T-helper 1 cell treated with Interleukin-12 subunit alpha and Interleukin-12 subunit beta and Interleukin-4 antibody, amounts not matched to agents 30 μg/mL and 1 μg/mL, for 36 hours (primary cell): Measurements from ENCODE around the gene CFAP20DC.
"Not testable (repeated sequence)": the region's sequence is repeated elsewhere in the genome, so short reads cannot be mapped to it uniquely, and the experiment has no call there.

Experiments used
- H3K27ac Mint-ChIP-seq: one replicate; pipeline ENCODE4 v1.8.0; 2021; ENCODE audit warnings: mild to moderate bottlenecking, mixed read lengths
- H3K27me3 Mint-ChIP-seq: one replicate; pipeline ENCODE4 v1.8.0; 2021; ENCODE audit warnings: low read depth, mixed read lengths
- H3K36me3 Mint-ChIP-seq: one replicate; pipeline ENCODE4 v1.8.0; 2021; ENCODE audit warnings: low read depth, mixed read lengths
- H3K4me1 Mint-ChIP-seq: one replicate; pipeline ENCODE4 v1.8.0; 2021; ENCODE audit warnings: low read depth, mixed read lengths
- H3K4me3 Mint-ChIP-seq: one replicate; pipeline ENCODE4 v1.8.0; 2021; ENCODE audit warnings: mild to moderate bottlenecking, moderate library complexity, mixed read lengths
- H3K9me3 Mint-ChIP-seq: one replicate; pipeline ENCODE4 v1.8.0; 2021; ENCODE audit warnings: mixed read lengths

The CFAP20DC gene

DNA sequence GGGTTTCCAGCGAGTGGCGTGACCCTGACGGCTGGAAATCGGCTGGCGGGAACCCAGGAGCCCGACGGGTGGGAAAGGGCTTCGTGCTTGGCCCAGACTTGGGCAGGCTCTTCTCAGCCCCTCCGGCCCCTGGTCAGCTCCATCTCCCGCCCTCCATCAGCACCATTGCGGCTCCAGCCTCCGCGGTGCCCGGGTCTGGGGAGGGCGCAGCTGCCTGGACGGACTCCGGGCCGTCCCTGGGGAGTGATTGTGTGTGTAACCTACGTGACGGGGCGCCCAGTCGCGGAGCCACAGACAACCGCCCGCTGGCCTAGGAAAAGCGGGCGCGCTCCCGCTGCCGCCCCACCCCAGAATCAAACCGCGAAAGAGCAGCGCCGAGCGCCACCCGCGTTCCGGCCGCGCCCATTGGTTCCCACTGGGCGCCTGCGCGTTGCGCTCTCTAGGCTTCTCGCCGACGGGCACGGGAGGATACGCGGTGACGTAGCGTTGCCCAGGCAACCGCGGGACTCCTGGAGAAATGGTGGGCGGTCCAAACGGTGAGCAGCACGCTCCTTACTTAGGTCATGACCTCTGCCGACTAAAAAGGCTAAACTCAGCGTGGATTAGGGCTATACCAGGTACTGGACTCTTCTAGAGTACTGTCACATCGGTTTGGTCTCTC, at the start of gene CFAP20DC:
TSS of gene CFAP20DC (minus strand) at position 355 of the 661 bp plus-strand sequence. CDS start 394 bp downstream, outside the sequence.
- Mint-ChIP-seq H3K9me3 (no peaks in the 10 kb centered on the region), H3K27me3 (peaks cover 10% of the 10 kb centered on the region), H3K36me3 (no peaks in the 10 kb centered on the region), H3K27ac (peak within 1 kb of the TSS; percentile 62), H3K4me1 (peaks cover 11% of the 10 kb centered on the region), H3K4me3 (peak within 1 kb of the TSS; percentile 70)

- H3K4me3 Mint-ChIP-seq = not testable (repeated sequence)
Observed at GRCh38 chr3:59098516-59098915, 48.7 kb upstream of the CFAP20DC start.

GRCh38 chr3:59094446-59094845, 44.6 kb upstream of the CFAP20DC start:
- peaks cover 7% of the 10 kb centered on the region for H3K9me3 Mint-ChIP-seq
- no peaks in the 10 kb centered on the region for H3K4me1 Mint-ChIP-seq
- H3K27me3 Mint-ChIP-seq = no peaks in the 10 kb centered on the region

More at GRCh38 chr3:59098516-59098915, 48.7 kb upstream of the CFAP20DC start:
- H3K27ac Mint-ChIP-seq, H3K27me3 Mint-ChIP-seq, H3K9me3 Mint-ChIP-seq, H3K4me1 Mint-ChIP-seq, H3K36me3 Mint-ChIP-seq: not testable (repeated sequence)

GRCh38 chr3:59093521-59093920, 43.7 kb upstream of the CFAP20DC start:
- H3K4me3 Mint-ChIP-seq = no peak overlapping the region
- H3K27me3 Mint-ChIP-seq = no peaks in the 10 kb centered on the region
- no peaks in the 10 kb centered on the region for H3K4me1 Mint-ChIP-seq
- no peaks in the 10 kb centered on the region for H3K36me3 Mint-ChIP-seq
- peaks cover 7% of the 10 kb centered on the region for H3K9me3 Mint-ChIP-seq
- H3K27ac Mint-ChIP-seq = no peak overlapping the region

More at GRCh38 chr3:59094446-59094845, 44.6 kb upstream of the CFAP20DC start:
- no peak overlapping the region for H3K4me3 Mint-ChIP-seq
- H3K36me3 Mint-ChIP-seq = no peaks in the 10 kb centered on the region
- H3K27ac Mint-ChIP-seq = no peak overlapping the region

DNA sequence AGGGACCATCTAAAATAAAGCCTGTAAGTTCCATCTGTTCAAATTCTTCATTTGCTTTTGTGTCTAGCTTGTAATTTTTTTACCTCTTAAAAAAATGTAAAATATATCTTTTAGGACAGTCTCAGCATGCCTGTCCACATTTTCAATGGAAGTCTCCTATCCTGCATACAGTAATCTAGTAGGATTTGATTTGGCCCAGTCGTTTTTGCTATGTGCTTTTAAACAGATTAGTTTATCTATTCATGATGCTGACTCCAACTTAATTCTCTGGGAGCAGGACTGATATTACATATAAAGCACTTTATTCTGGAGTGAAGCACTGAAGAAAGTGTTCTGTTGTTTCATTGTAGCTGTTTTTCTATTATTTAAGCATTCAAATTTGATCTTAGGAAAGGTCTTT, 38.9 kb upstream of the CFAP20DC start:
- Mint-ChIP-seq H3K27me3 (no peaks in the 10 kb centered on the region), H3K4me3 (no peak overlapping the region)

DNA sequence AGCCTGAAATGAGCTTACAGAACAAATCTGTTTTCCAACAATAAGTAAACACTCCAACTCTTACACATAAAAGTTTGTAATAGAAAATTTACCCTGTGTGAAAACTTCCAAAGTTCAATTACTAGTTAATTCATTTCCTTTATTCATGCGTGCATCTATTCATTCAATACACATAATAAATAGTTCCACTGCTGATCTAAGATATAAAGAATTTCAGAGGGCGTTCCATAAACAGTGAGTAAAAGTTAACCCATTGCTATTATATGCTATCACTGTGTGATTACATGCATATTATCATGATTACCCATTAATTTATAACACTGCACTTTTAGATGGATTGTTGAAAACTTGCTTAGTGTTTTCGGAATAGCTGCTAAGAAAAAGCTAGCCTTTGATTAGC, 36.2 kb upstream of the CFAP20DC start:
- no peaks in the 10 kb centered on the region for H3K36me3 Mint-ChIP-seq
- H3K4me3 Mint-ChIP-seq = no peak overlapping the region
- H3K27ac Mint-ChIP-seq = no peak overlapping the region
- H3K9me3 Mint-ChIP-seq = no peaks in the 10 kb centered on the region
- peaks cover 9% of the 10 kb centered on the region for H3K27me3 Mint-ChIP-seq
- H3K4me1 Mint-ChIP-seq = no peaks in the 10 kb centered on the region

More for the DNA sequence above, 38.9 kb upstream of the CFAP20DC start:
- Mint-ChIP-seq H3K27ac (no peak overlapping the region), H3K36me3 (no peaks in the 10 kb centered on the region), H3K9me3 (no peaks in the 10 kb centered on the region), H3K4me1 (no peaks in the 10 kb centered on the region)

GRCh38 chr3:59084583-59084982, 34.8 kb upstream of the CFAP20DC start:
- no peaks in the 10 kb centered on the region for H3K36me3 Mint-ChIP-seq
- H3K4me3 Mint-ChIP-seq = no peak overlapping the region
- no peaks in the 10 kb centered on the region for H3K4me1 Mint-ChIP-seq
- no peaks in the 10 kb centered on the region for H3K9me3 Mint-ChIP-seq
- no peak overlapping the region for H3K27ac Mint-ChIP-seq
- H3K27me3 Mint-ChIP-seq = peaks cover 15% of the 10 kb centered on the region

DNA sequence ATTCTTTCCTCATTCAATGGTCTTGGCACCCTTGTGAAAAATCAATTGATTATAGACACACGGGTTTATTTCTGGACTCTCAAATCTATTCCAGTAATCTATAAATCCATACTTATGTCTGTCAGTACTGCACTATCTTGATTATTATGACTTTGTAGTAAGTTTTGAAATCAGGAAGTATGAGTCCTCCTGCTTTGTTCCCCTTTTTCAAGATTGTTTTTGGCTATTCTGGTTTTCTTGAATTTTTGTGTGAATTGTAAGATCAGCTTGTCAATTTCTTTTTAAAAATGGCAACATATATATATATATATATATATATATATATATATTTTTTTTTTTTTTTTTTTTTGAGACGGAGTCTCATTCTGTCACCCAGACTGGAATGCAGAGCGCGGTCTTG, 32.3 kb upstream of the CFAP20DC start:
- Mint-ChIP-seq H3K27me3 (peaks cover 19% of the 10 kb centered on the region), H3K4me1 (no peaks in the 10 kb centered on the region), H3K9me3 (no peaks in the 10 kb centered on the region), H3K36me3 (no peaks in the 10 kb centered on the region), H3K27ac (no peak overlapping the region), H3K4me3 (no peak overlapping the region)

DNA sequence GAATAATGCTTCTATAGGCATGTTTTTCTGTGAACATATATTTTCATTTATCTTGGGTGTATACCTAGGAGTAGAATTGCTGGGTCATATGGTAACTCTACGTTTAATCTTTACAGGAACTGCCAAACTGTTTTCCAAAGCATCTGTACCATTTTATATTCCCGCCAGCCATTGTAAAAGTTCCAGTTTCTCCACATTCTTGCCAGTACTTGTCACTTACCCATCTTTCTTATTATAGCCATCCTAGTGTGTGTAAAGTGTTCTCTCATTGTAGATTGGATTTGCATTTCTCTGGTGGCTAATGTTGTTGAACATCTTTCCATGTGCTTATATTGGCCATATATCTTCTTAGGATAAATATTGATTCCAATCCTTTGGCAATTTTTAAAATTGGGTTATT, 31.2 kb upstream of the CFAP20DC start:
- Mint-ChIP-seq H3K27me3 (peaks cover 19% of the 10 kb centered on the region), H3K4me3 (no peak overlapping the region), H3K27ac (no peak overlapping the region), H3K4me1 (no peaks in the 10 kb centered on the region), H3K9me3 (no peaks in the 10 kb centered on the region), H3K36me3 (no peaks in the 10 kb centered on the region)

DNA sequence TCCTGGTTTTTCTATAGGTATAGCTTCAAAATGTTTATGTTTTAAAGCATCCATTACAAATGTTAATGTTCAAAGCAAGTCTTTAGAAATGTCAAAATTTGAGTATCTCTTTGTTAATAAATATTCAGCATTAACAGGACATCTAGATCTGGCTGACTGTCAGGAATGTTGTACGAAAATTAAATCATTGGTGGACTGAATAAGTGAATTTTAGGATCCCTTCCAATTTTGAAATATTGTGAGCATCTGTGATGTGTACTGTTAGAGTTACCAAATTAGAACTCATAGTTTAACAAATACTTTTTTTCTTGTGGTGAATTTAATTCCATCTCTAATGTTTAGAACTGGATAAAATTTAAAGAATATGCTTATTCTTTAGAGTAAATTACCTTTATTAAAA, 30.1 kb upstream of the CFAP20DC start:
- Mint-ChIP-seq H3K4me3 (no peak overlapping the region), H3K4me1 (no peaks in the 10 kb centered on the region), H3K36me3 (no peaks in the 10 kb centered on the region), H3K27me3 (peaks cover 20% of the 10 kb centered on the region), H3K9me3 (no peaks in the 10 kb centered on the region), H3K27ac (no peak overlapping the region)

DNA sequence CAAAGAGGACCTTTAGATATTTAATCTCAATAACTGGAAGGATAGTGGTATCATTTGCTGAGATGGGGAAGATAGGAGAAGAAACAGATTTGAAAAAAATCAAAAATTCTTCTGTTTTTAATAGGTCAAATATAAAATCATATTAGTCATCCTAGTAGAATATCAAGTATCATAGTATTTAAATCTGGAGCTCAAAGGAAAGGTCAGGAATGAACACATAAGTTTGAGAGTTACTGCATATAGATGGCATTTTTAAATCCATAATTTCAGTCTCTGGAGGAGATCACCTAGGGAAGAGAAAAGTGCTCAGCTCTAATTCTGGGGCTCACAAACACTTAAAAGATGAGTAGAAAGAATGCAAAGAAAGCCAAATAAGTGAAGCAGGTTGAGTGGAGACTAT, 24.9 kb upstream of the CFAP20DC start:
- no peak overlapping the region for H3K4me3 Mint-ChIP-seq
- no peak overlapping the region for H3K27ac Mint-ChIP-seq
- H3K4me1 Mint-ChIP-seq = peaks cover 4% of the 10 kb centered on the region
- no peaks in the 10 kb centered on the region for H3K9me3 Mint-ChIP-seq
- H3K27me3 Mint-ChIP-seq = peaks cover 41% of the 10 kb centered on the region
- H3K36me3 Mint-ChIP-seq = no peaks in the 10 kb centered on the region

- H3K4me3 Mint-ChIP-seq = no peak overlapping the region
Observed at GRCh38 chr3:59072681-59073080, 22.9 kb upstream of the CFAP20DC start.

GRCh38 chr3:59069838-59070237, 20.0 kb upstream of the CFAP20DC start:
- H3K27me3 Mint-ChIP-seq = peaks cover 42% of the 10 kb centered on the region
- no peaks in the 10 kb centered on the region for H3K9me3 Mint-ChIP-seq
- H3K4me3 Mint-ChIP-seq = no peak overlapping the region
- H3K36me3 Mint-ChIP-seq = no peaks in the 10 kb centered on the region
- peaks cover 7% of the 10 kb centered on the region for H3K4me1 Mint-ChIP-seq
- H3K27ac Mint-ChIP-seq = no peak overlapping the region

More at GRCh38 chr3:59072681-59073080, 22.9 kb upstream of the CFAP20DC start:
- Mint-ChIP-seq H3K27me3 (peaks cover 45% of the 10 kb centered on the region), H3K27ac (no peak overlapping the region), H3K9me3 (no peaks in the 10 kb centered on the region), H3K36me3 (no peaks in the 10 kb centered on the region), H3K4me1 (peaks cover 7% of the 10 kb centered on the region)

GRCh38 chr3:59065240-59065639, 15.4 kb upstream of the CFAP20DC start:
- Mint-ChIP-seq H3K4me3 (no peak overlapping the region), H3K27ac (no peak overlapping the region), H3K9me3 (no peaks in the 10 kb centered on the region), H3K36me3 (no peaks in the 10 kb centered on the region), H3K4me1 (peaks cover 6% of the 10 kb centered on the region), H3K27me3 (peaks cover 40% of the 10 kb centered on the region)

DNA sequence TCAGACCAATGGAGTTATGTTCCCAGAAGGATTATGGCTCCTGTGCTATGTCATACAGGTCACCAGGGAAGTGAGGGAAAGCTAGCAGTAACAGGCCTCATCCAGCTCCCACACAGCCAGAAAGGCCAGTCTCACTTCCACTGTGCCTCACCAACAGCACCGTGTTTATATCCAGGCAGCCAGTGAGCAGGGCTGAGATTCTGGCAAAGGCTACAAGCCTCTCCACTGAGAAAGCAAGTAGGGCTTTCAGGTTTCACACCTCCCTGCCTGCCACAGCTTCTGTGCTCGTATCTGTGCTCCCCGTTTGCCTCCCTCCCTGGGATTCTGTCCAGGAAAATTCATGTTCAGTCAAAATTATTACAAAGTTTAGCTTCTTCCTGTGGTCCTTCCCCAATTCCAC, 14.9 kb upstream of the CFAP20DC start:
- Mint-ChIP-seq H3K4me1 (peaks cover 3% of the 10 kb centered on the region), H3K9me3 (no peaks in the 10 kb centered on the region), H3K36me3 (no peaks in the 10 kb centered on the region), H3K4me3 (no peak overlapping the region), H3K27me3 (peaks cover 40% of the 10 kb centered on the region), H3K27ac (no peak overlapping the region)
